HG02870 (cell line): ENCODE data around the gene PAK5.

Experiments
- ATAC-seq: cut with Tn5 transposase; IDR thresholded peaks from one replicate; pipeline ENCODE4 v1.9.1; 2021; ENCODE audit warnings: mild to moderate bottlenecking, moderate library complexity; ENCODE audit not compliant: unreplicated experiment

Gene PAK5

DNA sequence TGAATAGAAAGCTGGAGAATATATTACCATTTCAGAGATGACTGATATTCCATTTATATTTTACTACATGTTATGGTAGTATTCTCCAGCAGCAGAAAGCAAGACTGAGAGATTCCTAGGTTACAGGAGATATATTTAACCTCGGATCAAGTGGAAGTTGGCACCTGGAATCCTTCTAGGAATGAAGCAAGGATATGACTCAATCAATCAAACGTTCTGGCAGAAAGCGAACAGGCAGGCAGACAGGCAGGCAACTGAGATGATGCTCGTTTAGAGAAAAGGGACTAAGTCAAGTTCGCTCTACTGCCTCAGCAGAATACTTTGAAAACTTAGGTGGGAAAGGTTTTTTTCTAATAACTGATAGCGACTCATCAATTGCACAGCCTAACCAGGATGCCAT, 46.2 kb downstream of the PAK5 start:
- ATAC-seq, result no peak

DNA sequence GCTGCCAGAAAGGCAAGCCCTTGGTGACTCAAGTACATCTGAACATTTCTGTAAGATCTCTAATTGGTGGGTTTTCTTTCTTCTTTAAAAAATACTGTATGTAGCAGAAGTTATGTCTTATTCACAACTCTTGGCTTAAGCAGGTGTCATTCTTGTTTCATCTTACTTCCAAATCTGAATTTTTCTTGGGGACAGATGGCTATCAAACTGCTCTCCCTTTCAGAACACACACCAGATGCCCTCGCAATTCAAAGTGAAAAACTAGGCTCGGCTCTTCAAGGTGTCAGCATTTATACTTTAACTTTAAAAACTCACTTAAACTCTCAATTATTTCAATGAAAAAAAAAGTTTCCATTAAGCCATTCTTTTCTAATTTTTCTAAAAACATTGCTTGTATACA, 49.7 kb downstream of the PAK5 start:
- no peak for ATAC-seq

DNA sequence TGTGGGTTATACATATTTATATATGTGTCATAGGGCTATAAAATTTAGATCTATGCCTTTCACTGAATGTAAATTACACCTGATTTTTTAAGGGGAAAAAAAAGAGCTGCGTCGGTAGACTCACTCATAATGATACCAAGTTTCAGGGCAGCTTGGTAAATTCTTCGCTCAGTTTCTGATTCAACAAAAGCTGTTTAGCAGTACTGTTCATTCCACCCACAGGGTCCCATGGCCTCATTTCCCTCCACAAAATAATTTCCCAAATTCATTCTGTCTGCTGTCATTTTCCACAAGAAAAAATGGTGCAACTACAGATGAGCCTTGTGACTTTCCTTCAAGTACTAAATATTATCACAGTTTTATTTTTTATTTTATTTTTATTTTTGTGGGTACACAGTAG, 63.7 kb downstream of the PAK5 start:
- no peak for ATAC-seq

DNA sequence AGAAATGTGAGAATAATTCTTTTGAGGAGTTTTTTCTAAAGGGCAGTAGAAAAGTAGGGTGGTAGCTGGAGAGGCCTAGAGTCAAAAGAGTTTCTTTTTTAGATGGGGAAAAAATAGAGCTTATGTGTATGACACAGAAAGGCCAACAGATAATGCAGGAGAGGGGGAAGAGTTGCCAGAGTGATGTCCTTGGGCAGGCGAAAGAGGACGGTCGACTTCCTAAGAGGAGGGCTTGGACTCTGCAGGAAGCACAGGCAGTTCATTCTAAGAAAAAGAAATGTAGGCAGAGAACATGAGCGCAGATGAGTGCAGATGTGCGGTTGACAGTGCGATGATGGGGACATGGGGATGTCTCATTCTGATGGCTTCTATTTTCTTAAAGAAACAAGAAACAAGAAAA, 68.9 kb downstream of the PAK5 start:
- no peak for ATAC-seq

DNA sequence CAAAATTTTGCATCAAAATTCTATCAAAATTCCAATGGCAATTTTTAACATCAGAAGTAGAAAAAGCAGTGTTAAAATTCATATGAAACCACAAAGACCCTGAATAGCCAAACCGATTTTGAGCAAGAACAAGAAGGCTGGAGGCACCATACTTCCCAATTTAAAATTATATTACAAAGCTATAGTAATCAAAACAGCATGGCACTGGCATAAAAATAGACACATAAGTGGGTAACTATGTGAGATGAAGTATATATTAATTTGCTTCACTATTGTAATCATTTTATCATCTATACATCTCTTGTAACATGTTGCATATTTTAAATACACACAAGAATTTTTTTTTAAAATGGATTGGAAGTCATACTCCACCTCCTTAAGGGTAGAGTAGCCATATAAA, 77.4 kb downstream of the PAK5 start:
- ATAC-seq, result no peak

DNA sequence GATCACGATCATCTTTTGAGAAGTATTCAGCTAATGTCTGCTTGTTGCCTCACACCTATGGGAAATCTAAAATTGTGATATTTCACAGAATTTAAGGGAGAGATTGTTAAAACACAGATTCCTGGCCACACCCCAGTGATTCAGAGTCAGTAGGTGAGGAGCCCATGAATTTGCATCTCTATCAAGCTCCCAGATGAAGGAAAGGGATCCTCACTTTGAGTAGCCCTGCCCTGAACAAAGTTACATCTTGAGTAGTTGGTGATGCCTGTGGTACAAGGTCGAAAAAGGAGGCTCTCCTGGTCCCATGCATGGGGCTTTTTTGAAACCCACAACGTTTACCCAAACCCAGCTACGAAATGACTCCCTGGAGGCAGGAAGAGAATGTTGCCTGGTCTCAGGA, 79.5 kb downstream of the PAK5 start:
- no peak for ATAC-seq

DNA sequence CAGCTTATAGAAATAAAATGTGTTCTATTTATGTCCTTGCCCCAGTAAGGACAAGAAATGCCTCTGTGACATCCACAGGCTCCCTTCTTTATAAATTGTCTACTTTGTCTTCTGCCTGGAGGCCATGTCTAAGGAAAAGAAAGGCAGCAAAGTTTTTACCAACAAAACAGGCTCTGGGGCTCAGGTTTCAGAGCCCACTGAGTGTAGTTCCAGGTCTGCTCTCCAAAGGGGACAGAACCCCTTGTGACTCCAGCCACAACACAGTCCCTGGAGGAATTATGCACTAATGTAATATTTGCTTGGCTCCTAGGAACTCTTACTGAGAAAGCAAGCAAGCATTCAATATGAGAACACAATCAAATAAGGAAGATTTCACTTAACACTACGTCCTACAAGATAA, 80.1 kb downstream of the PAK5 start:
- no peak for ATAC-seq

DNA sequence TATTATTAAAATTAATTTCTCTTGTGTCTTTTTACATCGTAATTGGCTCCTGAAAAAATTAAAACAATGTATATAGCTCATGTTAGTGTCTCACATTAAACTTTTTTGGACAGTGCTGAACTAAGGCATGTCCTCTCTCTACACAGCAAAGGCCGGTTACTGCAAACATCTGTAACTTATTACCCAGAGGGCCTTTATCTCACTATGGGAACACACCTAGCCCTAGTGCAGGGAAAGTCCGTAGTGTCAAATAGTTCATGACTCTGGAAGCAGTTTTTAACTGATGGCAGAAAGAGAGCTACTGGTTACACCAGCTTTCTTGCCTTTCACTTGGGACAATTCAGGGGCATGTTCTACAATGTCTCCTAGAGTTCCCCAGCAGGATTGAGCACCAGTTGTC, 82.2 kb downstream of the PAK5 start:
- ATAC-seq, result no peak

DNA sequence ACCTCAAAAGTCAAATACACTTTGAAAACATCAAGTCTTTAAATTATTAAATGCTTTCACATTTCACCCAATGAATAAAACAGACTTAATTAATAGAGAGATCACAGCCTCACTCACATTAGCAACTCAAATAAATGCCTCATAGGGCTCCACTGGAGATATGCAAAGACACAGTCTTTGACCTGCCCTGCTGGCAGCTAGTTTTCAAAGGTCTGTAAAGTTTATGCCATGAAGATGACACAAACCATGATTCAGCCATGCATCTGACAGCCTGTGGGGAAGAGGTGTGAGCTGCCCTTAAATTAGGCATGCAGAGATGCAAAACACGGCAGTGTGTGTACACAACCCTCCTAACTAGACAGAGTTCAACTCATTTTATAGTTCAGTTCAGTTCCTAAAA, 83.6 kb downstream of the PAK5 start:
- no peak for ATAC-seq

DNA sequence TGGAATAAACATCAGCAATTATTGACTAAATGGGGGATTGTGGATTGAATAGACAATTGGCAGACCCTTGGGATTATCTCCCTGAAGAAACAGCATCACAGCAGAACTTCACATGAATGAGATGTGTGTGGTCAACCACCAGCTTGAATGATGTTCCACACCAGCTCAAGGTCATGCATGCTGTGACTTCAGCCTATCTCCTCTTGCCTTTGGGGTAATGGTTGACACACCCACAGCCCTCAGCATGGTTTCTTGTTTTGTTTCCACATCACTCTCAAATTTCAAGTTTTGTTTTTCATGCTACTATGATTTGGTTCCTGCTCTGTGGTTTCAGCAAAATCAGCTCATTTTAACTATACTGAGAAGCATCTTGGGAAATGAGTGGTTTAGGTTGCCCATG, 94.3 kb downstream of the PAK5 start:
- ATAC-seq, result no peak

DNA sequence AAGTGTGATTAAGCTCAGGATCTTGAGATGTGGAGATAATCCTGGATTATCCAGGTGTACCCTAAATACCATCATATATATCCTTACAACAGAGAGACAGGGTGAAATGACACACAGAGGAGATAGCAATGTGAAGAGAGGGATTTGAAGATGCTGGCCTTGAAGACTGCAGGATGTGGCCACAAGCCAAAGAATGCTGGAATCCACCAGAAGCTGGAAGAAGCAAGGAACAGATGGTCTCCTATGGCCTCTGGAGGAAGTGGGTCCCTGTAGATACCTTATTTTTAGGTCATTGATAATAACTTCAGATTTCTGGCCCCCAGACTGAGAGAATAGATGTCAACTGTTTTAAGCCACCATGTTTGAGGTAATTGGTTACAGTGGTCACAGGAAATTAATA, 95.0 kb downstream of the PAK5 start:
- ATAC-seq, result no peak

DNA sequence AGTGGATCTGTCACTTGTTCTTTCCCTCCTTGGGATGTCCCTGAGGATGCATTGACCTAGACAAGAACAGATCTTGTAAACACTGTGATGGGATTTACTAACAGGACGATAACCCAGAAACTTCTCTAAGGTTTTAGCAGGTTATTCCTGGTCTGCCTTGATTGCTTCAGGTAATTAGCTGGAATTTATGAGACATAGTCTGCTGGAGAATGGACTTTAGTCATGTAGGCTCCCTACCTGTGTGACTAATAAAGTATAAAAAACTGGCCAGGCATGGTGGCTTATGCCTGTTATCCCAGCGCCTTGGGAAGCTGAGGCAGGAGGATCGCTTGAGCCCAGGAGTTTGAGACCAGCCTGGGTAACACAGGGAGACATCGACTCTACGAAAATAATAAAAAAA, 96.1 kb downstream of the PAK5 start:
- no peak for ATAC-seq

DNA sequence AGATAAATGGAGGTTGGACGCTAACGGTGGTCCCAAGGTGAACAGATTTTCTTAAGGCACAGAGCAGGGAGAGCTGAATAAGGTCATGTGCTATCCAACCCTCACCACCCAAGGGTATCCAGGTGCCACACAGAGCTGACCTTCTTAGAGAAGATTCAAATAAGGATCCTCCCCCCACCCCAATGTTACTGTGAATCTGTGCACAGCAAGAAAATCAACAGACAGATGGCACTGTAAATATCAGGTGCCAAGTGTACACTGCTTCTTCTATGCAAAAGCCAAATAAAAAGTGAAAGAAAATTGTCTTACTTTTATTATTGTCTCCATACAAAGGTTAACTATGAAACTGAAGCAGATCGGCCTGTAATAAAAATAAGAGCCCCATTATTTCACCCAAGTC, 96.9 kb downstream of the PAK5 start:
- no peak for ATAC-seq

DNA sequence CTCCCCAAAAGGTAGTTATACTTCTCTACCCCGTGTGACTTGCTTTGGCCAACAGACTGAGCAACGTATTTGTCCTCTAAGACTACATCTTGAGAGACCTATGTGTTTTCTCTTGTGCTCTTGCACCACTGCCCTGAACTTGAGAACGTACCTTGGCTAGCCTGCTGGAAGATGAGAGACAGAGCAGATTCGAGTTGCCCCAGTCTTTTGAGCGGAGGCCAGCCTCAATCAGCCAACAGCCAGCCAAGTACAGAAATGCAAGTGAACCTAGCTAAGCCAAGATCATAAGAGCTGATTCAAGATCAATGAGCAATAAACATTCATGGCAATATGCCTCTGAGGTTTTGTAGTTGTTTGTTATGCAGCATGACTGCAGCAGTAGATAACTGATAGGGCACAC, 98.4 kb downstream of the PAK5 start:
- ATAC-seq, result no peak

DNA sequence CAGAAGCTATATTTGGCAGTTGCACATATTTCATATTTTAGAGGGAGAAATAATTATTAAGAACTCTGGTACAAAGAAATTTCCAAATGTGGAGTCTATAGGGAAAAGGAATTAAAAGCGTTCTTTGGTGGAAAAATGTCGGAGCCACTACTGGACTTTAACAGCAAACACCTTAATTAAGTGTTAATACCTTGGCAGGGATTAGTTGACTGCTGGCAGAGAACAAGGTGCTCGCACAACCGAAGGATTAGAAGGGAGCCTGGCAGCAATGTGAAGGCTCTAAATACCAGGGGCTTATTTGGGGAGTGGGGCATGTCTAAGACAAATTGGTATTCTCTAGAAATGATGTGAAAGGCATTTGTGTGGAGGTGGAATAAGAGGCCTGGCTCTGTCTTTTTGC, 98.9 kb downstream of the PAK5 start:
- no peak for ATAC-seq

DNA sequence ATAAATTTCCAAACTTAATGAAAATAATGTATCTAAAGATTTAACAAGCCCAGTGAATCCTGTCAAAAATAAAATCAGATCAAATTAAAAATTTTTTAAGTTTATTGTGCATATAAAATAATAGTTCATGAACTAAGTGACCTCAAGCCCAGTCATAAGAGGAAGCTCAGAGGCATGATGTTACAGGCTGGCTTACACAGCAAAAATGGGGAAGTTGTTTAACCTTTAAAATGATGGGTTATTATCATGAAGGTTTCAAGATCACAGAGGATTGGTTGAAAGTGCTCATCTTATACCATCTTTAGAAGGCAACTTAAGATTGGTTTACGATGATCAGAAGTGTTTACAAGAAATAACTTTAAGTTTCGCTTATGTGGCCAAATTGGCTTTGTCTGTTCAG, 102.5 kb downstream of the PAK5 start:
- no peak for ATAC-seq

DNA sequence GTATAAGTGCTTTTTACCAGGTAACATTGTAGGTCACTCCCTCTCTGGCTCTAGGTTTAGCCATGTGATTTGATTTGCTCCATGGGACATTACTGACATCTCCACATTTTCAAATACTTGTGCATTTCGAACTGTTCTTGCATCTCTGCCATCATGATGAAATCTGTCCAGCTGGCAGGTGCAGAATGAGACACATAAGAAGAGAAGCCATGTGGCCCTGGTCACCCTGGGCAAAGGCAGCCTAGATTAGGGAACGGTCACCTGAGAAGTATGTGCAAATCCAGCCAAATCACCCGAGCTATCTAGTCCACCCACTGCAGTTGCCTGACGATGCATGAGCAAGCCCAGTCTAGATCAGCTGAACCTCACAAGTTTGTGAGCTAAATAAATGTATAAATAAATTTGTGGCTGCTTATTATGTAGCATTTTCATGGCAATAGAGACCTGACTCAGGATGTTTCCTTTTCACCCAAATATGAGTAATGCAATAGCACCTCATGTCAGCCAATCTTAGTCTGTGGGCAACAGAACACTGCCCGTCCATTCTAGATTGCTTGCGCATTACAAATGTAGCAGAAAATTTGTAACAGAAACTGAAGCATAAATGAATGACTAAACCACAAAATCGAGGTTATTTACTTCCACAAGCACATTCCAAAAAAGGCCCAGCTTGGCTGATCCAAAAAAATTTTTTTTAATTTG, 115.2 kb downstream of the PAK5 start:
- ATAC-seq, result no peak

DNA sequence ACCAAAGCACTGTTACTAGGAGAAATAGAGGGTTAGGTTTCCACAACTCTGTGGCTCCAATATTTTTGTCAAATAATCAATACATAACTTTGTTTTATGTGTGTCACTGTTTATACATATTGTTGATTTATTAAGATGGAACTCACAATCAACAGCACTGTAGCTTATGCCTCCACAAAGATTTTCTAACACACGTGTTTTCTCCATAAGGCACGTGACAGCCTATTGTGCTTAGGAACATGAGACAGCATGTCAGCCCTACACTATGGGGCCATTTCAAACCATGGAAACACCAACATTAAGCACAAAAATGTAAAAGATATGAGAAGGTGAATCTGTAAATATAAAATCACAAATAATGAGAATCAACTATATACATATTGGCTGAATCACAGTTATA, 127.0 kb downstream of the PAK5 start:
- ATAC-seq, result no peak

DNA sequence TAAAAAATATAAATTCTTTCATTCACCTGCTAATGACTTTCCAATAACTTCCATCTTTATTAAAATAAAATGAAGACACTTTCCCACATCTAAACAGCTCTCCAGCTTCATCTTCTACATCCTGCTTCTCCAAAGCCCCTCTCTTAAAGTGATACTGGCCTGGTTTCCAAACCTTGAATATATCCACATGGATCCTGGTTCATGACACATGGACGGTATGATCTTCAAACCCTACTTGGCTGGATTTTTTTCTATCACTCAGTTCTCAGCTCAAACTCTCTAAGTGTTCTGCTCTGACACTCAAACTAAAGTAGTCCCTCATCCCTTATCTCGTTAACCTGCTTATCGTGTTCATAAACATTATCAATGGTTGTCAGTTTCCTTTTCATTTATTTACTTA, 128.2 kb downstream of the PAK5 start:
- ATAC-seq, result no peak

DNA sequence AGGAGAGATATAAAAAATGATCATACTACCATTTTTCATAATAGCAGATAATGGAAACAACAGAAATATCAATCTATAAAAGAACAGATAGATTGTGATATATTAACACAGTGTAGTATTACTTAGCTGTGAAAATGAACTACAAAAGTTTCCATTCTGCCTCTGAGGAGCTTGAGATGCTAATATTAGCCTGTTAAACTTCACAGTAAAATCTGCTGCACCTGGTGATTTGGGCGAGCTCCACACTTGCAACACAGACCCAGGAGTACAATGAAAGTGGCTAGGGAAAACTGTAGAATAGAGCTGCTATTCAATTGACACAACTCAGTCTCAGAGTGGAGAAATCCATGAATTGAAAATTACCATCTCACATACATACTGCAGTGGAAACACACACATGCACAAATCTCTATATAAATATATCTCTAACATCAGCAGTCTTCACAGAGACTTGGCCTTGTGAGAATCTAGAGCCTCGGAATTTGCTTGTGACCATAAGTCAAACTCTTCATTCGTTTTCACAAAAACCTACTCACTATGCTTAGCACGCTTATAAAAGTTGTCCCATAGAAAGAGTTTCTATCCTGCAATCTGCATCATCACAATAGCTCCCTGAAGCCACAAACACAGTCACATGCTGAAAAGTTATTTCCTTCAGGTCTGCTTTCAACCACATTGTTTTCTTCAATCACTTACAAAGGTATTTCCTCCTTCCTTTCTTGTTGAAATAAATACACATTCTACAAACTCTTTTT, 133.0 kb downstream of the PAK5 start:
- no peak for ATAC-seq

DNA sequence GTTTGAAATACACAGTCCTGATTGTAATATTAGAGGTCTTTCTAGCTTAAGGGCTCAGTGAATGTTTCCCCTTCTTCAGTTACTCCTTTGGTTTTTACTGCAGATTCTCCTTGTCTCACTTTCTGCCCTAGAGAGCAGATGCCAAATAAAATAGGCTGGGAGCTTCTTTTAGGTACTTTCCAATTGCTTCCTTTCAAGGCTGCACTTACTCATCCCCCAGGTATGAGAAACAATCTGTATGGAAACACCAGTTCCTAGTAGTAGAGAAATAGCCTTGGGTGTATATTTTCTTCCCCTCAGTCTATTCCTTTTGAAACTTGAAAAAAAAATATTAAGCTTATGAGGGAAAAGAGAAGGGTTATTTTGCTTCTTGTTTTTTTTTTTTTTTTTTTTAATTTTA, 139.7 kb downstream of the PAK5 start:
- no peak for ATAC-seq

DNA sequence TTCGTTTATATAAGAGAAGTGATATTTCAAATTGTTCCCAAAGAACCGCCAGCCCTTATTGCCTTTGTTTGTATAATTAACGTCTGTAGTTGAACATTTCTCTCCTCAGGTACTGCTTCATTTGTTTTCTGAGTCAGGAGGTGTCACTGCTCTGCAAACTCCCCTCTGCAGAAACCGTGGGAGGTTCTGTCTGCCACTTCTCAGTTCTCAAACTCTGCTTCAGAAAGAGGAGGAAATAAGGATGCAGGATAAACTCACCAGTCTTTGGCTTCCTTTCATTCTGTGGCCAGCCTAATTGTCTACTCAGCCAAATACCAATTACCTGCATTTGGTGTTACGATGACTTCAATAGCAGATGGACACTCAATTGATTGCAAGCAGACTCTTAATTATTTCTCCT, 149.8 kb downstream of the PAK5 start:
- no peak for ATAC-seq

DNA sequence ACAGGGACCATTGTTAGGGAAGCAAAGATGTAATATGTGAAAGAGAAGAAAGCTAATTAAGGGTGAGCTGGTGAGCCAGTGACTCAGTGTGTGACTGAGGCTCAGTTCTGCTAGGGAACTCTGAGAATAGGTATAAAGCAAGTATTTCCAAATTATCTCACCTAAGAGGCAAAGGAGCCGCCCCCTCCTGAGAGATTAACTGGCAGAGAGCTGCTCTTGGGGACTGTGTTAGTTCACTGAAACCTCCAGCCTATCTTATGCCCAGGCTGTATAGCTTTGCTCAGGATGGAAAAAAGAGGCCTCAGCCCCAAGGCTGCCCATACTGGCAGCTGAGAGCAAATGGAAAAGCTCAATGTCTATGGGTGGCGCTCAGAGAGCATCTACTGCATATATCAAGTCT, 152.0 kb downstream of the PAK5 start:
- ATAC-seq, result no peak
